ENCODE data around the gene FLG2.
"Not testable (repeated sequence)": the region's sequence is repeated elsewhere in the genome, so short reads cannot be mapped to it uniquely, and the experiment has no call there.

FLG2 gene

DNA sequence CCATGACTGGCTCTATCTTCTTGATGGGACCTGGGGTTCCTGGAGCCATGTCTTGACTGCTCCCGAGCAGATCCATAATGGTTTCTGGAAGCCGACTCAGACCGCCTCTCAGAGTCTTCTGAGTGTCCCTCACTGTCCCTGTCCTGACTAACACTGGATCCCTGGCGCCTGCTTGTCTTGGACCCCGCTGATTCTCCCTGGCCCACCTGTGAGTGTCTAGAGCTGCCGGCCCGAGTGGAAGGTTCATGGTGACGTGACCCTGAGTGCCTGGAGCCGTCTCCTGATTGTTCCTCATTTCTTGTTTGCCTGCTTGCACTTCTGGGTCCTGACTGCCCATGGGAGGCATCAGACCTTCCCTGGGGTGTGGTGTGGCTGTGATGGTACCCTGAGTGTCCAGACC is 49.9 kb downstream of the FLG2 start:
- FAIRE-seq = no peak

DNA sequence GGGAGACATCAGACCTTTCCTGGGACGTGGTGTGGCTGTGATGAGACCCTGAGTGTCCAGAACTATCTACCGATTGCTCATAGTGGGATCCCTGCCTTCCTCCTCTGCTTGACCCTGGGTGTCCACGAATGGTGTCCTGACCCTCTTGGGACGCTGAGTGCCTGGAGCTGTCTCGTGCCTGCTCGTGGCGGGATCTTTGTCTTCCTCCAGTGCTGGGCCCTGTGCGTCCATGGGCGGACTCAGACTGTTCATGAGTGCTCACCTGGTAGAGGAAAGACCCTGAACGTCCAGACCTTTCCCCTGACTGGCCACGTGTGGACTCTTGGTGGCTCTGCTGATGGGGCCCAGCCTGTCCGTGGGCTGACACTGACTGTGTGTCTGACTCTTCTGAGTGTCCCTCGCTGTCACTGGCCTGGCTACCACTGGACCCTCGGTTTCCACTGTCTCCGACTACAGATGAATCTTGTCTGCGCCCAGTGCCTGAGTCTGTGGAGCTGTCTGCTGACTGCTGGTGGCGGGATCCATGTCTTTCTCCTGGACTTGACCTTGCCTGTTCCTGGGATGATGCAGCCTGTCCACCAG is 50.4 kb downstream of the FLG2 start:
- not testable (repeated sequence) for FAIRE-seq

DNA sequence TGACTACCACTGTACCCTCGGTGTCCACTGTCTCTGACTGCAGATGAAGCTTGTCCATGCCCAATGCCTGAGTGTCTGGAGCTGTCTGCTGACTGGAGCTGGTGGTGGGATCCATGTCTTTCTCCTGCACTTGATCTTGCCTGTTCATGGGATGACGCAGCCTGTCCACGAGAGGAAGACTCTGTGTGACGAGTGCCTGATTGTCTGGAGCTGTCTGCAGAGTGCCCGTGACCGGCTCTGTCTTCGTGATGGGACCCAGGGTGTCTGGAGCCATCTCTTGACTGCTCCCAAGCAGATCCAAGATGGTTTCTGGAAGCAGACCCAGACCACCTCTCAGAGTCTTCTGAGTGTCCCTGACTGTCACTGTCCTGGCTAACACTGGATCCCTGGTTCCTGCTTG is 51.0 kb downstream of the FLG2 start:
- not testable (repeated sequence) for FAIRE-seq

GRCh38 chr1:152307970-152308369 is 51.8 kb downstream of the FLG2 start:
- FAIRE-seq = not testable (repeated sequence)

GRCh38 chr1:152306123-152306522 is 53.7 kb downstream of the FLG2 start:
- not testable (repeated sequence) for FAIRE-seq

DNA sequence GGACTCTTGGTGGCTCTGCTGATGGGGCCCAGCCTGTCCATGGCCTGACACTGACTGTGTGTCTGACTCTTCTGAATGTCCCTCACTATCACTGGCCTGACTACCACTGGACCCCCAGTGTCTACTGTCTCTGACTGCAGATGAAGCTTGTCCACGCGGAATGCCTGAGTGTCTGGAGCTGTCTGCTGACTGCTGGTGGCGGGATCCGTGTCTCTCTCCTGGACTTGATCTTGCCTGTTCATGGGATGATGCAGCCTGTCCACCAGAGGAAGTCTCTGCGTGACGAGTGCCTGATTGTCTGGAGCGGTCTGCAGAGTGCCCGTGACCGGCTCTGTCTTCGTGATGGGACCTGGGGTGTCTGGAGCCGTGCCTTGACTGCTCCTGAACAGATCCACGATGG is 55.0 kb downstream of the FLG2 start:
- FAIRE-seq = not testable (repeated sequence)

DNA sequence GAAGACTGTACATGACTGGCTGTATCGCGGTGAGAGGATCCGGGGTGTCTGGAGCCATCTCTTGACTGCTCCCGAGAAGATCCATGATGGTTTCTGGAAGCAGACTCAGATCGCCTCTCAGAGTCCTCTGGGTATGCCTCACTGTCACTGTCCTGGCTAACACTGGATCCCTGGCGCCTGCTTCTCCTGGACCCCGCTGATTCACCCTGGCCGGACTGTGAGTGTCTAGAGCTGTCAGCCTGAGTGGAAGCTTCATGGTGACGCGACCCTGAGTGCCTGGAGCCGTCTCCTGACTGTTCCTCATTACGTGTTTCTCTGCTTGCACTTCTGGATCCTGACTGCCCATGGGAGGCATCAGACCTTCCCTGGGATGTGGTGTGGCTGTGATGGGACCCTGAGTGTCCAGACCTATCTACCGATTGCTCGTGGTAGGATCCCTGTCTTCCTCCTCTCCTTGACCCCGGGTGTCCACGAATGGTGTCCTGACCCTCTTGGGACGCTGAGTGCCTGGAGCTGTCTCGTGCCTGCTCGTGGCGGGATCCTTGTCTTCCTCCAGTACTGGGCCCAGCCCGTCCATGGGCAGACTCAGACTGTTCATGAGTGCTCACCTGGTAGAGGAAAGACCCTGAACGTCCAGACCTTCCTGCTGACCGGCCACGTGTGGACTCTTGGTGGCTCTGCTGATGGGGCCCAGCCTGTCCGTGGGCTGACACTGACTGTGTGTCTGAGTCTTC is 56.5 kb downstream of the FLG2 start:
- FAIRE-seq = not testable (repeated sequence)
